ENCODE data around the gene MAMDC4.
"Not testable (repeated sequence)": the region's sequence is repeated elsewhere in the genome, so short reads cannot be mapped to it uniquely, and the experiment has no call there.

MAMDC4 gene

GRCh38 chr9:136851941-136852663, at the start of gene MAMDC4:
Gene MAMDC4, plus strand, starts transcription at chr9:136852346. Its CDS starts 71 bp downstream, at chr9:136852417.
- no peak for FAIRE-seq

DNA sequence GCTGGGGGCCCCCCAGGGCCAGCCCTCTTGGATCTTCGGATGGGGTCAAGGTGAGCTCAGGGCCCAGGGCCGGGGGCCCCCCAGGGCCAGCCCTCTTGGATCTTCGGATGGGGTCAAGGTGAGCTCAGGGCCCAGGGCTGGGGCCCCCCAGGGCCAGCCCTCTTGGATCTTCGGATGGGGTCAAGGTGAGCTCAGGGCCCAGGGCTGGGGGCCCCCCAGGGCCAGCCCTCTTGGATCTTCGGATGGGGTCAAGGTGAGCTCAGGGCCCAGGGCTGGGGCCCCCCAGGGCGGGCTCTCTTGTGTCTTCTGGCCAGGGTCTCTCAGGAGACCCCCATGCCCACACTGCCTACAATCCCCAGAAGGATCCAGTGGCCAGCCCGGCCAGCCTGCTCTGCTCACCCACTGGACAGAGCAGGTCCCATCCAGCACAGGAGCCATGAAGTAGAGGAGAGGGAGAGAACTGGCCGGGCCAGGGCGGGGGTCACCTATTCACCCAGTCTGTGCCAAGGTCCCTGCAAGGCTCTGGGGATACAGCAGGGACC, 49.1 kb upstream of the MAMDC4 start:
- FAIRE-seq: not testable (repeated sequence)

GRCh38 chr9:136803551-136804508, 48.3 kb upstream of the MAMDC4 start:
- FAIRE-seq: no peak

DNA sequence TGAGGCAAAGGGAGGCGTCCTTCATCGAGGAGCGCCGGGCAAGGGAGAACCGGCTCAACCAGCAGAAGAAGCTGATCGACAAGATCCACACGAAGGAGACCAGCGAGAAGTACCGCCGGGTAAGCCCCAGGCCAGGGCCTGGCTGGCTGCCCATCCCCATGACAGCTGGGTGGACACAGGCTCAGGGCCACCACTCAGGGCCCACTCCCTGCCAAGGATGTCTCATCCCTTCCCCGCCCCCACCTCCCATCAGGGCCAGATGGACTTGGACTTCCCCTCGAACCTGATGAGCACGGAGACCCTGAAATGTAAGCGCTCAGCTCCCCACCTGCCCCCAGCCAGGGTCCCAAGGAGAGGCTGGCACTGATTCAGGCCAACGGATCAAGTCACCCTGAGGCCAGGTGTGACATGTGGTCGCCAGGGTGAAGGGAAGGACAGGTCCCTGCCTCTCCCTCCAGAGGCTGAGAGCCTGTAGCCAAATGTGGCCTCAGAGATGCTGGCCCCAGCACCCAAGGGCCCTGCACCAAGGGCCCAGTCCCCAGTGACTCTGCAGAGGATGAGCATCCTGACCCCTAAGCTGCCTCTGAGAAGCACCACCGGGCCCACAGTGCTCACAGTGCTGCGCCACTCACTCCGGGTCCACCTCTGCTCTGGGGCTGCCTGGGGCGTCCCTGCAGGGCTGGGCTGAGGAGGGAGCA, 47.5 kb upstream of the MAMDC4 start:
- FAIRE-seq: no peak

DNA sequence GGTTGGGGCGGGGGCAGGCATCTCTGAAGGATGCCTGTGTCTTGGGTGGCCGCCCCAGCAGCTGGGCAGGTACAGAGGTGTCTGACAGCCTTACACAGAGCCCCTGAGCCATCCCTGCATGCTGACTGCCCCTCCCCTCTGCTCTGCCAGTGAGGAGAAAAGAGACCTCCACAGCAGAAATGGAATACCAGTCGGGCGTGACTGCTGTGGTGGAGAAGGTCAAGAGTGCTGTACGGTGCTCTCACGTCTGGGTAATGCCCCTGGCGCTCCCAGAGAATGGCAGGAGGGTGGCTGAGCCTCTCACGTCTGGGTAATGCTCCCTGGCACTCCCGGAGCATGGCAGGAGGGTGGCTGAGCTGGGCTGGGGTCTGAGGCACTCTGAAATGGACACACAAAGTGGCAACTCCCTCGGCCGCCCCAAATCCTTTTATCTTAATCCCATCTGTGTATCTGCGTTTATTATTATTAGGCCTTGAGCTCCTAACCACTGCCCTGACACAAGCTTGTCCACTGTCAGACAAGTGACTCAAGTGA, 46.9 kb upstream of the MAMDC4 start:
- no peak for FAIRE-seq

GRCh38 chr9:136806067-136806466, 46.1 kb upstream of the MAMDC4 start:
- FAIRE-seq: no peak

DNA sequence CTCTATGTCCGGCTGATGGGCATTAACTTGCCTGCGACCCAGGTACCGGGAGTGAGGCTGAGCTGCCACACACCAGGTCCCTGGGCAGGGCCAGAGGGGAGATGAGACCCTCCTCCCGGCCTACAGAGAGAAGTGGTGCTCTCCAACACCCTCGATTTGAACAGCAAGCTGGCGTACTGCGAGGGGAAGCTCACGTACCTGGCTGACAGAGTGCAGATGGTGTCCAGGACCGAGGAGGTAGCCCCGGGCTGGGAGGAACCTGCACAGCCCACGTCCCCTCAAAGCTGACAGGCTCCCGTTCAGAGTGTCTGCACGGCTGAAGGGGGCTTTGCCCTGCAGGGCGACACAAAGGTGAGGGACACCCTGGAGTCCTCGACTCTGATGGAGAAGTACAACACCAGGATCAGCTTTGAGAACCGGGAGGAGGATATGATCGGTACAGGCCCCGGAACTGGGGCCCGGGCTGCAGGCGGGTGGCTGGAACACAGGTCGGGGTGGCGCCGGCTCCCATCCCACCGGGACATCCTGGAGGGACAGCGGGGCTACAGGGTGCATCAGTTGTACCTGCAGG, 45.4 kb upstream of the MAMDC4 start:
- no peak for FAIRE-seq

GRCh38 chr9:136807281-136808074, 44.7 kb upstream of the MAMDC4 start, which contains the start of gene RABL6:
Gene RABL6, plus strand, starts transcription at chr9:136807948. Its CDS starts 249 bp downstream, at chr9:136808197.
- no peak for FAIRE-seq

DNA sequence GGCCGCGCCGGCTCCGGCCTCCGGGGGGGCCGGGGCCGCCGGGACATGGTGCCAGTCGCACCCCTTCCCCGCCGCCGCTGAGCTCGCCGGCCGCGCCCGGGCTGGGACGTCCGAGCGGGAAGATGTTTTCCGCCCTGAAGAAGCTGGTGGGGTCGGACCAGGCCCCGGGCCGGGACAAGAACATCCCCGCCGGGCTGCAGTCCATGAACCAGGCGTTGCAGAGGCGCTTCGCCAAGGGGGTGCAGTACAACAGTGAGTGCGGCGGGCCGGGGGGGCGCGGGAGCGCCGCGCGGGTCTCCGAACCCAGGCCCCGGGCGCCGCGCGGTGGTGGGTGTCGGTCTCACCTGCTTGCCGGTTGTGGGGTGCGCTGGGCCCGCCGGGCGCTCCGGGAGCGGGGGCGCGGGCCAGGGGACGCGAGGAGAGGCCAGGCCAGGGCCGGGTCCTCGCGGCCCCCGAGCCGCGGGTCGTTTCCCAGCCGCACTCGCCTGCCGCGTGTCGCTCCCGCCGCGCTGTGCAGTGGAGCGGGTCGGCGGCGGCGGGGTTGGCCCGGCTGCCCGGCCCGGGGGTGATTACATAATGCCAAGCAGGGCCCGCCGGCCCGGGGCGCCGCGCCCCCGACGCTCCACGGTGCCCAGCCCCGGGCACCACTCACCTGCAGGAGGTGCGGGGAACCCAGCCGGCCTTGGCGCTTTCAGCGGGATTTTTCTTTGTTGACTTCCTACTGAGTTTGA, 43.9 kb upstream of the MAMDC4 start:
- no peak for FAIRE-seq

GRCh38 chr9:136808806-136809158, 43.4 kb upstream of the MAMDC4 start:
- FAIRE-seq: no peak

DNA sequence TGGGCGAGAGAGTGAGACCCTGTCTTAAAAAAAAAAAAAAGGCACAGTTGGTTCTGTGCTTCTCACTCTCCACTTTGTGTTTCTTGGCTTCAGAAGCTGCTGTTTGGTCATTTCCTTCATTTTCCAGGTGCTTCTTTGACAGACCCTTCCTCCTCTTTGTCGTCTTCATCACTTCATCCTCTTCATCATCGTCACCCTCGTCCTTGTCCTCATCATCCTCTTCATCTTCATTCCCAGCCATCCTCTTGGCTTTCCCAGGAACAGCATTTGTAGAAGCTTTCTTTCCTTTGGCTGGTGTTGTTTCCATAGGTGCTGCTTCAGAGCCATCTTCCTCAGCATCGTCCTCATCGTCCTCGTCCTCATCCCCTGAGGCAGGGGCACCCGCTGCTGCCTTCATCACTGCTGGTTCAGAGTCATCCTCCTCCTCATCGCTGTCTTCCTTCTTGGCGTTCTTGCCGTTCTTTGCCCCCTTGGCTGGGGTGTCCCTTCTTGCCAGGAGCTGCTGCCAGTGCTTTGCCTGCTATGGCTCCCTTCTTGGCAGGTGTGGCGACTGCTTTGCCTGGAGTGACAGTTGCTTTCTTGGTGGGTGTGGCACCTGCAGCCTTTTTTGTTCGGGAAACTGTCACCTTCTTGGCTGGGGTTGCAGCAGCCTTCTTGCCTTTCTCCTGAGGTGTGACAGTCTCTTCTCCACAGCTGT, 37.3 kb upstream of the MAMDC4 start:
- FAIRE-seq: no peak

DNA sequence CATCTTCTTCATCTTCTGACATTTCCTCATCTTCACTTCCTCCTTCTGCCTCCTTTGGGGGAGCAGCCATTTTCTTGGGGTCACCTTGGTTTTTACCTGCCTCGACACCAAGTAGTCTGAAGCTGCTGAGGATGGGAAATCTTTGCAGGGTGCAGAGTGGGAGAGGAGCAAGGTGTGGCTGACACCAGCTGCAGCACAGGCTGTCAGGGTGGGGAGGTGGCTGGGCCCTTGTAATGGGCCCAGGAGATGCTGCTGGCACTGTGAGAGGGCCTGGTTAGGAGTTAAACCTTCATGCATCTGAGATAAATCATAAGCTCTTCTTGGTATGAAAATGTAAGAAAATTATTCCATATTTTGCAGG, 36.7 kb upstream of the MAMDC4 start:
- no peak for FAIRE-seq

- no peak for FAIRE-seq
Measured at GRCh38 chr9:136820971-136821825, 30.9 kb upstream of the MAMDC4 start.

- no peak for FAIRE-seq
Measured at GRCh38 chr9:136821826-136822544, 30.2 kb upstream of the MAMDC4 start.

DNA sequence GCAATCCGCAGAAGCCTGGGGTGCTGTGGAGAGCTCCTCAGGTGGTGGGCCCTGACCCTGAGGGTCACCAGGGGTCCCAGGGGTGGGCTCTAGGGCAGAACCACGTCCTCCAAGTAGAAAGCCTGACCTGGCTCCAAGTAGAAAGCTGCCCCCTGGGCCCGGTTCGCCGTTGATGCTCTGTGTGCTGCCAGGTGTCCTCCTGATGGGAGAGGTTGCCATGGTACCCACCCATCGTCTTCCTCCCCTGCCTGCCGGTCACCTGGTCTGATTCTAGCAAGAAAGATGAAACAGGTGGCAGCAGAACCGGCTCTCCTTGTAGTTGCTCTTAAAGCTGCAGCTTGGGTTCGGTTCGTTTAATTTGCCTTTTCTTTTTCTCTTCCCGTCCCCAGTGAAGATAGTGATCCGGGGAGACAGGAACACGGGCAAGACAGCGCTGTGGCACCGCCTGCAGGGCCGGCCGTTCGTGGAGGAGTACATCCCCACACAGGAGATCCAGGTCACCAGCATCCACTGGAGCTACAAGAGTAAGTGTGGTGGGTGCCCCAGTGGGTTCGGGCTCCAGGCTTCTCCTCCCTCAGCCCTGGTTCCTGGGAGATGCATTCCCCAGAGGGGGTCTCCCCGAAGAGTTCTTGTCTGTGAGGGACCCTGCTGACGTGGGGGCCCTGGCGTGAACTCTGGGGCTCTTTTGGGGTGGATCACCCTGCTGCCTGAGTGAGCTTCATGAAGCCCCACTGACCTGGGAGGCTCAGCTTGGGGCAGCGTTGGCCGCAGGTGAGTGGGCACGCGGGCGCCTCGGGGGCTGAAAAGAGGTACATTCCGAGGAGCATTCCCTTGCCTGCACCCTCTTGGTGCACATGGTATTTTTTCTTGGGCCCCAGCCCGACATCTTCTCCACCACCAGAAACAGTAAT, 28.8 kb upstream of the MAMDC4 start:
- no peak for FAIRE-seq

DNA sequence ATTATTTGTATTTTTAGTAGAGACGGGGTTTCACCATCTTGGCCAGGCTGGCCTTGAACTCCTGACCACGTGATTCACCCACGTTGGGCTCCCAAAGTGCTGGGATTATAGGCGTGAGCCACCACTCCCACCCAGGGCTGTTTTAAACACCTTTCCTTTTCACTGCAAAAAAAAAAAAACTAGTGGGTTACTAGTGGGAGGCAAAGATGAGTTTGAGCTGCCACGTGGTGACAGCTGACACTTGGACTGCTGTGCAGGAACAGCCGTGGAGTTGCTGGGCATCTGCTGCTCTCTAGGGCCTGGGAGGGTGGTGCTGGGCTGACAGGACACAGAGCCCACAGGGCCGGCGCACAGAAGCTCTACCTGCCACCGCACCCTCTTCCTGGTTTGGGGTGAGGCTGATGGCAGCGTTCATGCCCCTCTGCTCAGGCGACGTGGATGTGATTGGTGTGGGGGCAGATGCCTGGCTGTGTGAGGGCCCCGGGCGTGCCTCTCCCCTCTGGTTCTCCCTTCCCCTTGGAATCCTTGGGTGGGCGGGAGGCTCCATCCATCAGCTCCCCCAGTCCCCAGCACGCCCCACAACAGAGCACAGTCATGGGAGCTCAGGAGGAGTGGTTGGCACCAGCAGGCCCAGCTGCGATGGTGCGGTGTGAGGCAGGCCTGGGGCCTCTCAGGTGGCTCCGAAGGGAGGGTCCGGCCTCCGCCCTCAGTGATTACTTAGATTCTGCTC, 27.5 kb upstream of the MAMDC4 start:
- no peak for FAIRE-seq

All from islet of Langerhans (tissue), 1 donor.